Panc1 (cell line): ENCODE results near the gene CNNM4. TPM values are rescaled to one million over a fixed set of nuclear protein-coding genes. Genes with fewer than 3 reads are reported as not detected.

ENCODE experiments used
- ATAC-seq: fragments of 200-7000 bp; cut with Tn5 transposase; 2 replicates; pipeline ENCODE4 v1.9.1; 2020; ENCODE audit warnings: mild to moderate bottlenecking, moderate library complexity
- BruUV-seq: library from RNA; stranded (reverse); fragments of 400-500 nt; replicated peaks from 2 replicates; lab custom pipeline; 2021; lab: Mats Ljungman, UMichigan
- CTCF ChIA-PET: fragments of 300-600 bp; sonication (Branson Sonifier 250); formaldehyde crosslinking; loops from one replicate; lab custom pipeline; 2022; ENCODE audit warnings: antibody characterized with exemption; lab: Charles Lee
- POLR2A ChIA-PET: fragments of 300-600 bp; sonication (Branson Sonifier 250); formaldehyde crosslinking; loops from one replicate; lab custom pipeline; 2022; ENCODE audit warnings: antibody characterized with exemption; lab: Charles Lee
- DNase-seq: peaks from one replicate; pipeline ENCODE4 v3.0.0-alpha.2; 2010; ENCODE audit warnings: low read depth, low spot score
- H3K27ac ChIP-seq: 2 replicates; pipeline ENCODE4 v1.5.1; 2011; ENCODE audit warnings: mild to moderate bottlenecking, low read length, inconsistent platforms
- H3K27me3 ChIP-seq: fragments of 200-500 bp; sonication (Bioruptor generic); 2 replicates; pipeline ENCODE4 v1.6.0; 2014; ENCODE audit warnings: low read length, inconsistent platforms; ENCODE audit not compliant: control insufficient read depth, insufficient read depth
- H3K36me3 ChIP-seq: fragments of 200-500 bp; sonication (Bioruptor generic); 2 replicates; pipeline ENCODE4 v1.5.1; 2014; ENCODE audit warnings: inconsistent platforms, mild to moderate bottlenecking, low read length, moderate library complexity; ENCODE audit not compliant: control insufficient read depth, insufficient read depth
- H3K4me1 ChIP-seq: 2 replicates; pipeline ENCODE4 v1.5.1; 2011; ENCODE audit warnings: inconsistent platforms, mild to moderate bottlenecking, low read length, moderate library complexity; ENCODE audit not compliant: control insufficient read depth, insufficient read depth
- H3K4me3 ChIP-seq, 2 experiments: 2 replicates each; pipeline ENCODE4 v1.5.1; 2011 to 2012; ENCODE audit warnings: low read depth in 2 of 2, low read length in 2 of 2, mild to moderate bottlenecking in 2 of 2, inconsistent platforms in 1 of 2, moderate library complexity in 1 of 2
- H3K9me3 ChIP-seq: fragments of 200-500 bp; sonication (Bioruptor generic); 2 replicates; pipeline ENCODE4 v1.5.1; 2014; ENCODE audit warnings: low read depth, mild to moderate bottlenecking, inconsistent platforms, low read length, moderate library complexity; ENCODE audit not compliant: control insufficient read depth, insufficient read depth
- POLR2AphosphoS5 ChIP-seq: IDR thresholded peaks from 2 replicates; pipeline ENCODE4 v1.6.1; 2012; ENCODE audit warnings: mild to moderate bottlenecking, low read depth, low read length, moderate library complexity
- REST ChIP-seq, 2 experiments: IDR thresholded peaks; 2 replicates each; pipeline ENCODE4 v1.6.1; 2011 to 2012; ENCODE audit warnings: low read depth in 2 of 2, control low read depth in 1 of 2, low read length in 1 of 2, mild to moderate bottlenecking in 1 of 2, moderate library complexity in 1 of 2; ENCODE audit not compliant: insufficient read depth in 1 of 2
- SIN3A ChIP-seq: IDR thresholded peaks from 2 replicates; pipeline ENCODE4 v1.6.1; 2012; ENCODE audit warnings: low read depth, mild to moderate bottlenecking, low read length, moderate library complexity, borderline replicate concordance; ENCODE audit not compliant: insufficient read depth
- TCF7L2 ChIP-seq: IDR thresholded peaks from 2 replicates; pipeline ENCODE4 v1.6.1; 2011; ENCODE audit warnings: mild to moderate bottlenecking, low read depth, low read length, inconsistent platforms
- in situ Hi-C: cut with HindIII; loops from 2 replicates; pipeline ENCODE4 v1.10.0; 2016; ENCODE audit warnings: low sequenced_read_pairs, low pct_unique_long_range_greater_than_20kb
- intact Hi-C: fragments of 100-400 bp; cut with micrococcal nuclease; formaldehyde crosslinking; loops from one replicate; pipeline ENCODE4 v1.10.0; 2022; ENCODE audit not compliant: unreplicated experiment
- total RNA-seq: library from RNA; stranded (reverse); gene quantifications from one replicate; pipeline ENCODE4 v1.2.1, GENCODE V29; 2021; ENCODE audit not compliant: unreplicated experiment
- TF ChIP-seq, protein P1 (sequence below): fragments of 450-650 bp; IDR thresholded peaks from 2 replicates; pipeline ENCODE4 v1.5.1; 2017; ENCODE audit warnings: mild to moderate bottlenecking

CNNM4 gene
- total RNA-seq, 1 experiment from 2014 or later, result 15.7 TPM

GRCh38 chr2:96715658-96716057, 45.0 kb upstream of the CNNM4 start:
- ChIA-PET CTCF (no interaction called here), POLR2A (no interaction called here)
- Histone ChIP-seq H3K27me3 (no peaks in the 10 kb centered on the region), H3K4me1 (no peaks in the 10 kb centered on the region), H3K27ac (no peak overlapping the region), H3K36me3 (peaks cover 7% of the 10 kb centered on the region; the same call in 1 of the 2 replicates), H3K4me3 (no peak overlapping the region), H3K9me3 (no peaks in the 10 kb centered on the region)
- BruUV-seq, result TSS peak; percentile 41
- intact Hi-C loops (no loop called here), in situ Hi-C loops (no loop called here)
- DNase-seq, result no peak
- no peak for TF ChIP-seq POLR2AphosphoS5
- no peak for TF ChIP-seq TCF7L2
- ATAC-seq, result no peak

GRCh38 chr2:96716388-96716787, 44.3 kb upstream of the CNNM4 start:
- H3K36me3 ChIP-seq, result peaks cover 3% of the 10 kb centered on the region; the same call in 1 of the 2 replicates
- ChIA-PET POLR2A (no interaction called here), CTCF (no interaction called here)
- no peaks in the 10 kb centered on the region for H3K9me3 ChIP-seq
- no peak overlapping the region for H3K4me3 ChIP-seq
- in situ Hi-C loops (no loop called here), intact Hi-C loops (no loop called here)
- H3K27ac ChIP-seq, result no peak overlapping the region
- H3K27me3 ChIP-seq, result no peaks in the 10 kb centered on the region
- no peak for TF ChIP-seq SIN3A
- TF ChIP-seq, protein P1, sequence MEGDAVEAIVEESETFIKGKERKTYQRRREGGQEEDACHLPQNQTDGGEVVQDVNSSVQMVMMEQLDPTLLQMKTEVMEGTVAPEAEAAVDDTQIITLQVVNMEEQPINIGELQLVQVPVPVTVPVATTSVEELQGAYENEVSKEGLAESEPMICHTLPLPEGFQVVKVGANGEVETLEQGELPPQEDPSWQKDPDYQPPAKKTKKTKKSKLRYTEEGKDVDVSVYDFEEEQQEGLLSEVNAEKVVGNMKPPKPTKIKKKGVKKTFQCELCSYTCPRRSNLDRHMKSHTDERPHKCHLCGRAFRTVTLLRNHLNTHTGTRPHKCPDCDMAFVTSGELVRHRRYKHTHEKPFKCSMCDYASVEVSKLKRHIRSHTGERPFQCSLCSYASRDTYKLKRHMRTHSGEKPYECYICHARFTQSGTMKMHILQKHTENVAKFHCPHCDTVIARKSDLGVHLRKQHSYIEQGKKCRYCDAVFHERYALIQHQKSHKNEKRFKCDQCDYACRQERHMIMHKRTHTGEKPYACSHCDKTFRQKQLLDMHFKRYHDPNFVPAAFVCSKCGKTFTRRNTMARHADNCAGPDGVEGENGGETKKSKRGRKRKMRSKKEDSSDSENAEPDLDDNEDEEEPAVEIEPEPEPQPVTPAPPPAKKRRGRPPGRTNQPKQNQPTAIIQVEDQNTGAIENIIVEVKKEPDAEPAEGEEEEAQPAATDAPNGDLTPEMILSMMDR, result no peak
- TF ChIP-seq REST (IDR thresholded peaks at IDR 0.05; ENCODE audit: insufficient read depth in 1 of 2, low read depth in 2 of 2, low read length in 1 of 2), result no peak
- no peak for TF ChIP-seq TCF7L2
- no peak for TF ChIP-seq POLR2AphosphoS5
- ATAC-seq (no peak), DNase-seq (no peak)
- no TSS peak for BruUV-seq
- H3K4me1 ChIP-seq, result no peaks in the 10 kb centered on the region

DNA sequence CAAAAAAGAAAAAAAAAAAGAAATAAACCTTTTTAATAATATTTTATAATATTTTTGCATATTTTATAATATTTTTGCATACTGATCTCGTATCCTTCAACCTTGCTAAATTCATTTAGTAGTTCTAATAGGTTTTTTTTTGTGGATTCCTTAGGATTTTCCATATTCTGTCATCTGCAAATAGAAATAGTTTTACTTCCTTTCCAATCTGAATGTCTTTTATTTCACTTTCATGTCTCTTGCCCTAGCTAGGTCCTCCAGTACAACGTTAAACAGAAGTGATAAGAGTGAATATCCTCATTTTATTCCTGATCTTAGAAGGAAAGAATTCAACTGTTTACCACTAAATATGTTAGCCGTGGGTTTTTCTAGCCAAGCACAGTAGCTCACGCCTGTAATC, 34.6 kb upstream of the CNNM4 start:
- H3K4me3 ChIP-seq, result no peak overlapping the region
- TF ChIP-seq, protein P1, result no peak
- no peak for TF ChIP-seq POLR2AphosphoS5
- TF ChIP-seq SIN3A, result no peak
- no peak for TF ChIP-seq REST (IDR thresholded peaks at IDR 0.05; ENCODE audit: insufficient read depth in 1 of 2, low read depth in 2 of 2, low read length in 1 of 2)
- no peak for TF ChIP-seq TCF7L2
- H3K27me3 ChIP-seq, result no peaks in the 10 kb centered on the region
- DNase-seq, result no peak
- no peak overlapping the region for H3K27ac ChIP-seq
- no peak for ATAC-seq
- H3K9me3 ChIP-seq, result no peaks in the 10 kb centered on the region
- H3K36me3 ChIP-seq, result peaks cover 5% of the 10 kb centered on the region; the same call in 1 of the 2 replicates
- ChIA-PET POLR2A (interaction anchor here (0.6 kb wide), 1 partner anchor 442 kb away, joined by 3 read pairs; no protein-coding TSS in a partner anchor), CTCF (no interaction called here)
- H3K4me1 ChIP-seq, result no peaks in the 10 kb centered on the region
- in situ Hi-C loops, result no loop called here
- intact Hi-C loops, result no loop called here
- BruUV-seq, result no TSS peak
